OCI-LY1 (cell line): ENCODE data around the gene ABCA9.

Source experiments
- H2AFZ ChIP-seq: fragments of 200-600 bp; sonication (generic), shearing (Covaris generic); 2 replicates; pipeline ENCODE4 v1.6.0; 2014; ENCODE audit warnings: antibody characterized with exemption, mild to moderate bottlenecking, low read length
- H3F3A ChIP-seq: fragments of 200-600 bp; sonication (generic), shearing (Covaris generic); 2 replicates; pipeline ENCODE4 v1.6.0; 2014; ENCODE audit warnings: mild to moderate bottlenecking, antibody characterized with exemption, low read length, moderate library complexity; ENCODE audit not compliant: insufficient read depth
- H3K27ac ChIP-seq: fragments of 200-600 bp; sonication (generic); 2 replicates; pipeline ENCODE4 v1.5.1; 2014; ENCODE audit warnings: low read length, mixed run types, mild to moderate bottlenecking, low read depth; ENCODE audit not compliant: poor library complexity, severe bottlenecking
- H3K27me3 ChIP-seq: fragments of 200-600 bp; sonication (generic); 2 replicates; pipeline ENCODE4 v1.6.0; 2014; ENCODE audit warnings: antibody characterized with exemption, mild to moderate bottlenecking, low read length, moderate library complexity; ENCODE audit not compliant: insufficient read depth
- H3K36me3 ChIP-seq: fragments of 200-600 bp; sonication (generic); 2 replicates; pipeline ENCODE4 v1.6.1; 2014; ENCODE audit warnings: mild to moderate bottlenecking, antibody characterized with exemption, low read length, moderate library complexity, mixed read lengths; ENCODE audit not compliant: insufficient read depth
- H3K4me1 ChIP-seq: fragments of 200-600 bp; sonication (generic); 2 replicates; pipeline ENCODE4 v1.5.1; 2014; ENCODE audit warnings: mild to moderate bottlenecking, low read length, moderate library complexity; ENCODE audit not compliant: insufficient read depth, severe bottlenecking
- H3K4me2 ChIP-seq: fragments of 200-600 bp; sonication (generic), shearing (Covaris generic); 2 replicates; pipeline ENCODE4 v1.6.1; 2014; ENCODE audit warnings: low read length
- H3K4me3 ChIP-seq: fragments of 200-600 bp; sonication (generic); 2 replicates; pipeline ENCODE4 v1.5.1; 2014; ENCODE audit warnings: low read length, low read depth, mild to moderate bottlenecking, mixed read lengths; ENCODE audit not compliant: poor library complexity, severe bottlenecking
- H3K79me2 ChIP-seq: fragments of 200-600 bp; shearing (Covaris generic); 2 replicates; pipeline ENCODE4 v1.6.1; 2016; ENCODE audit warnings: mixed run types, low read length, mixed read lengths; ENCODE audit not compliant: insufficient read depth
- H3K9ac ChIP-seq: fragments of 200-600 bp; sonication (generic), shearing (Covaris generic); 2 replicates; pipeline ENCODE4 v1.6.1; 2014; ENCODE audit warnings: mild to moderate bottlenecking, low read length, mixed read lengths
- H3K9me2 ChIP-seq: fragments of 200-600 bp; sonication (generic), shearing (Covaris generic); 2 replicates; pipeline ENCODE4 v1.6.1; 2014; ENCODE audit warnings: low read depth, mild to moderate bottlenecking, low read length, mixed read lengths
- H3K9me3 ChIP-seq: fragments of 200-600 bp; shearing (Covaris generic); 2 replicates; pipeline ENCODE4 v1.6.1; 2014; ENCODE audit warnings: low read length, mixed read lengths
- H4K20me1 ChIP-seq: fragments of 200-600 bp; sonication (generic), shearing (Covaris generic); 2 replicates; pipeline ENCODE4 v1.6.0; 2016; ENCODE audit warnings: mild to moderate bottlenecking, low read length; ENCODE audit not compliant: insufficient read depth
- CTCF ChIP-seq: fragments of 200-600 bp; sonication (generic), shearing (Covaris generic); IDR thresholded peaks from 2 replicates; pipeline ENCODE4 v1.5.1; 2017; ENCODE audit warnings: mild to moderate bottlenecking, antibody characterized with exemption, low read length, moderate library complexity, mixed read lengths
- EZH2 ChIP-seq: fragments of 200-600 bp; sonication (generic), shearing (Covaris generic); IDR thresholded peaks from 2 replicates; pipeline ENCODE4 v1.8.0; 2017; ENCODE audit warnings: borderline replicate concordance, mixed run types, mild to moderate bottlenecking, antibody characterized with exemption, low read length, moderate library complexity, mixed read lengths

Gene ABCA9

GRCh38 chr17:68941761-68942160 lies 119.0 kb downstream of the ABCA9 start:
- Histone ChIP-seq H3K36me3 (no peaks in the 10 kb centered on the region), H3K4me3 (no peak overlapping the region), H3F3A (no peaks in the 10 kb centered on the region), H3K27ac (no peak overlapping the region), H3K4me1 (no peaks in the 10 kb centered on the region), H3K9ac (no peak overlapping the region), H3K4me2 (no peak overlapping the region), H2AFZ (no peak overlapping the region), H3K27me3 (no peaks in the 10 kb centered on the region), H3K79me2 (no peaks in the 10 kb centered on the region), H3K9me2 (no peaks in the 10 kb centered on the region), H3K9me3 (no peaks in the 10 kb centered on the region), H4K20me1 (no peaks in the 10 kb centered on the region)
- TF ChIP-seq CTCF (no peak), EZH2 (no peak)

GRCh38 chr17:68939195-68939594 lies 121.5 kb downstream of the ABCA9 start:
- no peaks in the 10 kb centered on the region for H3K79me2 ChIP-seq
- no peak overlapping the region for H3K4me3 ChIP-seq
- H3K4me2 ChIP-seq = no peak overlapping the region
- no peaks in the 10 kb centered on the region for H3K27me3 ChIP-seq
- H3K36me3 ChIP-seq = no peaks in the 10 kb centered on the region
- no peaks in the 10 kb centered on the region for H3F3A ChIP-seq
- H3K9me2 ChIP-seq = no peaks in the 10 kb centered on the region
- no peak overlapping the region for H2AFZ ChIP-seq
- no peak overlapping the region for H3K9ac ChIP-seq
- no peaks in the 10 kb centered on the region for H3K9me3 ChIP-seq
- no peak overlapping the region for H3K27ac ChIP-seq
- no peaks in the 10 kb centered on the region for H4K20me1 ChIP-seq
- TF ChIP-seq CTCF = no peak
- no peaks in the 10 kb centered on the region for H3K4me1 ChIP-seq

- H3K79me2 ChIP-seq = no peaks in the 10 kb centered on the region
- no peak overlapping the region for H3K27ac ChIP-seq
- no peak overlapping the region for H3K9ac ChIP-seq
- H3K4me2 ChIP-seq = no peak overlapping the region
- H3K4me1 ChIP-seq = no peaks in the 10 kb centered on the region
- no peaks in the 10 kb centered on the region for H3K9me3 ChIP-seq
- no peaks in the 10 kb centered on the region for H4K20me1 ChIP-seq
- no peak for TF ChIP-seq EZH2
- no peak for TF ChIP-seq CTCF
- no peaks in the 10 kb centered on the region for H3K9me2 ChIP-seq
- no peaks in the 10 kb centered on the region for H3F3A ChIP-seq
- no peaks in the 10 kb centered on the region for H3K27me3 ChIP-seq
- H3K36me3 ChIP-seq = no peaks in the 10 kb centered on the region
- H3K4me3 ChIP-seq = no peak overlapping the region
- no peak overlapping the region for H2AFZ ChIP-seq
Observed at GRCh38 chr17:68937890-68938514, 122.7 kb downstream of the ABCA9 start.
